ENCODE data around the gene HBG1. TPM values are rescaled to one million over a fixed set of nuclear protein-coding genes. Genes with fewer than 3 reads are reported as not detected.
"Not testable (repeated sequence)": the region's sequence is repeated elsewhere in the genome, so short reads cannot be mapped to it uniquely, and the experiment has no call there.

The HBG1 gene
- polyA plus RNA-seq (2013, experiment 1 of 2), result 0.18 TPM
- polyA plus RNA-seq (2013, experiment 2 of 2), result 0.06 TPM

DNA sequence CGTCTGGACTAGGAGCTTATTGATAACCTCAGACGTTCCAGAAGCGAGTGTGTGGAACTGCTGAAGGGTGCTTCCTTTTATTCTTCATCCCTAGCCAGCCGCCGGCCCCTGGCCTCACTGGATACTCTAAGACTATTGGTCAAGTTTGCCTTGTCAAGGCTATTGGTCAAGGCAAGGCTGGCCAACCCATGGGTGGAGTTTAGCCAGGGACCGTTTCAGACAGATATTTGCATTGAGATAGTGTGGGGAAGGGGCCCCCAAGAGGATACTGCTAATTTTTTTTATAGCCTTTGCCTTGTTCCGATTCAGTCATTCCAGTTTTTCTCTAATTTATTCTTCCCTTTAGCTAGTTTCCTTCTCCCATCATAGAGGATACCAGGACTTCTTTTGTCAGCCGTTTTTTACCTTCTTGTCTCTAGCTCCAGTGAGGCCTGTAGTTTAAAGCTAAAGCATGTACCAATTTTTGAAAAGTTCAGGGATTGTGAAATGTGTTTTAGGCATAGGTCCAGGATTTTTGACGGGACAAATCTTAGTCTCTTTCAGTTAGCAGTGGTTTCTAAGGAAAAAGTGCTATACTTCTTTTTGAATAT lies at the start of gene HBG1:
TSS of gene HBG1 (minus strand) at position 51 of the 590 bp plus-strand sequence. CDS start 53 bp downstream, outside the sequence.
- H2BK15ac ChIP-seq (replicated peaks; ENCODE audit: low read depth); H3K79me2 ChIP-seq (ENCODE audit: control insufficient read depth, insufficient read depth, low read length); H3K4me3 ChIP-seq (ENCODE audit: low read length); H3K4ac ChIP-seq (ENCODE audit: low read depth, low read length); H3K36me3 ChIP-seq (ENCODE audit: control insufficient read depth, insufficient read depth, low read length); DNase-seq; H3K56ac ChIP-seq (ENCODE audit: low read length); H3K18ac ChIP-seq (ENCODE audit: low read length); H2BK120ac ChIP-seq (ENCODE audit: low read depth, low read length); H4K5ac ChIP-seq (ENCODE audit: low read length); H3K23ac ChIP-seq (ENCODE audit: low read length); H4K8ac ChIP-seq (ENCODE audit: low read depth, low read length); H2AK5ac ChIP-seq (ENCODE audit: low read length); H3K4me1 ChIP-seq (ENCODE audit: control insufficient read depth, low read depth, low read length); H3K4me2 ChIP-seq (ENCODE audit: low read length); H3K9ac ChIP-seq (ENCODE audit: low read length); H3K79me1 ChIP-seq (ENCODE audit: low read length); H2BK5ac ChIP-seq (ENCODE audit: low read length); H3K27me3 ChIP-seq (ENCODE audit: insufficient read depth, low read length, poor library complexity); H3K27ac ChIP-seq (ENCODE audit: low read depth, low read length): not testable (repeated sequence)
- no CpG with 5 or more reads among the region's 9 CpGs for WGBS (ENCODE audit: extremely low coverage, insufficient coverage, low lambda C conversion rate)

DNA sequence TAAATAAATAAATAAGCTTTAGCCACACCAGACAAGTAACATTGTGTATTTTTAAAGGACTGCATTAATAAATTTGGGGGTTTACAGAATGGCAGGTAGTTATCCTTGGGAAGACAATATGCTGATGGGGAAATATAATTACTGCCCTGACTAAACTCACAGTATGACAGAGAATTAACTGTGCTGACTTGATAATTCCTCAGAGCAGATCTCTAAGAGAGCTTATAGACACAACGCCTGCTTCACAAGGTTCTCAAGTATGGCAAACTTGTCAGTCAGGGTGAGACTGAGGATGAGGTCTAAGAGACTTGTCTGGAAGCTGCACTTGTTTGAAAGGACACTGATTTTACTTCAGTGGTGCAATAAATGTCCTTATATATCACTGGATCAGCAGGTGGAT lies 48.8 kb upstream of the HBG1 start:
- H2BK120ac ChIP-seq (ENCODE audit: low read depth, low read length), result no peak overlapping the region
- no peak overlapping the region for H3K9ac ChIP-seq (ENCODE audit: low read length)
- no peak overlapping the region for H2AK5ac ChIP-seq (ENCODE audit: low read length)
- no peak overlapping the region for H2BK15ac ChIP-seq (replicated peaks; ENCODE audit: low read depth)
- H4K5ac ChIP-seq (ENCODE audit: low read length), result no peak overlapping the region
- no peak overlapping the region for H3K4me2 ChIP-seq (ENCODE audit: low read length)
- no peak overlapping the region for H2BK5ac ChIP-seq (ENCODE audit: low read length)
- DNase-seq, result no peak
- no peaks in the 10 kb centered on the region for H3K79me1 ChIP-seq (ENCODE audit: low read length)
- no peak overlapping the region for H4K8ac ChIP-seq (ENCODE audit: low read depth, low read length)
- H3K23ac ChIP-seq (ENCODE audit: low read length), result no peak overlapping the region
- no peak overlapping the region for H3K4me3 ChIP-seq (ENCODE audit: low read length)
- H3K4me1 ChIP-seq (ENCODE audit: control insufficient read depth, low read depth, low read length), result no peaks in the 10 kb centered on the region
- no peaks in the 10 kb centered on the region for H3K36me3 ChIP-seq (ENCODE audit: control insufficient read depth, insufficient read depth, low read length)
- no peak overlapping the region for H3K27ac ChIP-seq (ENCODE audit: low read depth, low read length)
- no peak overlapping the region for H3K18ac ChIP-seq (ENCODE audit: low read length)
- no peaks in the 10 kb centered on the region for H3K27me3 ChIP-seq (ENCODE audit: insufficient read depth, low read length, poor library complexity)
- H3K79me2 ChIP-seq (ENCODE audit: control insufficient read depth, insufficient read depth, low read length), result no peaks in the 10 kb centered on the region
- H3K4ac ChIP-seq (ENCODE audit: low read depth, low read length), result no peak overlapping the region
- no peak overlapping the region for H3K56ac ChIP-seq (ENCODE audit: low read length)
- no CpG with 5 or more reads among the region's 1 CpG for WGBS (ENCODE audit: extremely low coverage, insufficient coverage, low lambda C conversion rate)

DNA sequence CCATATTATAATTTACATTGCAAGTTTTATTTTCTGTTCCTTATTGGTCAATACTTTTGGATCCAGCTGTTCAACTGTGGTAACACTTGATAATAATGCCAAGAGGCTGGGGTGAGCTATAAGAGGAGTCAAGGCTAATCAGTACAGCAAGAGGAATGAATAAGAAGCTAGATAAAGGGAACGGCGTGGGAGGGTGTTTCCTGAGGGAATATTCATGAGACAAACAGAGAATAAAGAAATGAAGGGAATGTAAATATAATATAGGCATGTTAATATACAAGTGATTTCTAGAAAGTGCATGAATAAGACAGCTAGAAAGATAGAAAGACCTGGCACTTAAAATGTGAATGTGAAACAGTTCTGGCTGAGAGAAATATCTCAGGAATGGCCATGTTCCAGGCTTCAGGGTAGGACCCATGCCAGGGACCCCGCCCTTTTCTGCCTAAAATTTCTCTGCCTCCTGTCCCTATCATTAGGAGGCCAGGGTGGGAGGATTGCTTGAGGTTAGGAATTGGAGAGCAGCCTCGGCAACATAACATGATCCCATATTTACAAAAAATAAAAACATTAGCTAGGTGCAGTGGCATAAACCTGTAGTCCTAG lies 48.2 kb upstream of the HBG1 start:
- WGBS (ENCODE audit: extremely low coverage, insufficient coverage, low lambda C conversion rate), result 100% methylated on average over 2 of the region's 4 CpGs
- H3K4me1 ChIP-seq (ENCODE audit: control insufficient read depth, low read depth, low read length), result no peaks in the 10 kb centered on the region
- H4K5ac ChIP-seq (ENCODE audit: low read length), result no peak overlapping the region
- H3K4me3 ChIP-seq (ENCODE audit: low read length), result no peak overlapping the region
- H2AK5ac ChIP-seq (ENCODE audit: low read length), result no peak overlapping the region
- no peaks in the 10 kb centered on the region for H3K36me3 ChIP-seq (ENCODE audit: control insufficient read depth, insufficient read depth, low read length)
- H3K79me1 ChIP-seq (ENCODE audit: low read length), result no peaks in the 10 kb centered on the region
- no peaks in the 10 kb centered on the region for H3K79me2 ChIP-seq (ENCODE audit: control insufficient read depth, insufficient read depth, low read length)
- H2BK15ac ChIP-seq (replicated peaks; ENCODE audit: low read depth), result no peak overlapping the region
- no peak overlapping the region for H3K18ac ChIP-seq (ENCODE audit: low read length)
- DNase-seq, result no peak
- no peak overlapping the region for H2BK120ac ChIP-seq (ENCODE audit: low read depth, low read length)
- H4K8ac ChIP-seq (ENCODE audit: low read depth, low read length), result no peak overlapping the region
- H3K27me3 ChIP-seq (ENCODE audit: insufficient read depth, low read length, poor library complexity), result no peaks in the 10 kb centered on the region
- no peak overlapping the region for H3K4me2 ChIP-seq (ENCODE audit: low read length)
- H3K4ac ChIP-seq (ENCODE audit: low read depth, low read length), result no peak overlapping the region
- no peak overlapping the region for H3K23ac ChIP-seq (ENCODE audit: low read length)
- H3K9ac ChIP-seq (ENCODE audit: low read length), result no peak overlapping the region
- no peak overlapping the region for H2BK5ac ChIP-seq (ENCODE audit: low read length)
- no peak overlapping the region for H3K56ac ChIP-seq (ENCODE audit: low read length)
- no peak overlapping the region for H3K27ac ChIP-seq (ENCODE audit: low read depth, low read length)

DNA sequence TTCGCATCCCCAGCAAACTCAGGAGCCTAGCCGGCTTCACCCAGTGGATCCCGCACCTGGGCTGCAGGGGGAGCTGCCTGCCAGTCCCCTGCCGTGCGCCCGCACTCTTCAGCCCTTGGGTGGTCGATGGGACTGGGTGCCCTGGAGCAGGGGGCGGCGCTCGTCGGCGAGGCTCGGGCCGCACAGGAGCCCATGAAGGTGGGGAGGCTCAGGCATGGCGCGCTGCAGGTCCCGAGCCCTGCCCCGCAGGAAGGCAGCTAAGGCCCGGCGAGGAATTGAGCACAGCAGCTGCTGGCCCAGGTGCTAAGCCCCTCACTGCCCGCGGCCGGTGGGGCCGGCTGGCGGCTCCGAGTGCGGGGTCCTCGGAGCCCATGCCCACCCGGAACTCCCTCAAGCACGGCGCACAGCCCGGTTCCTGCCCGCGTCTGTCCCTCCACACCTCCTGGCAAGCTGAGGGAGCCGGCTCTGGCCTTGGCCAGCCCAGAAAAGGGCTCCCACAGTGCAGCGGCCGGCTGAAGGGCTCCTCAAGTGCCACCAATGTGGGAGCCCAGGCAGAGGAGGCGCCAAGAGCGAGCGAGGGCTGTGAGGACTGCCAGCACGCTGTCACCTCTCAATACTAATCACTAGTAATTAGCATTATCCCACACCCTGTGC lies 44.8 kb upstream of the HBG1 start:
- not testable (repeated sequence) for H3K9ac ChIP-seq (ENCODE audit: low read length); H3K4ac ChIP-seq (ENCODE audit: low read depth, low read length); H4K5ac ChIP-seq (ENCODE audit: low read length); H3K4me3 ChIP-seq (ENCODE audit: low read length); H3K79me1 ChIP-seq (ENCODE audit: low read length); H2AK5ac ChIP-seq (ENCODE audit: low read length); DNase-seq; H4K8ac ChIP-seq (ENCODE audit: low read depth, low read length); H3K4me1 ChIP-seq (ENCODE audit: control insufficient read depth, low read depth, low read length); H3K4me2 ChIP-seq (ENCODE audit: low read length); H3K27ac ChIP-seq (ENCODE audit: low read depth, low read length); H2BK15ac ChIP-seq (replicated peaks; ENCODE audit: low read depth); H3K18ac ChIP-seq (ENCODE audit: low read length); H3K56ac ChIP-seq (ENCODE audit: low read length); H3K27me3 ChIP-seq (ENCODE audit: insufficient read depth, low read length, poor library complexity); H3K23ac ChIP-seq (ENCODE audit: low read length); H2BK5ac ChIP-seq (ENCODE audit: low read length); H3K36me3 ChIP-seq (ENCODE audit: control insufficient read depth, insufficient read depth, low read length); H2BK120ac ChIP-seq (ENCODE audit: low read depth, low read length); H3K79me2 ChIP-seq (ENCODE audit: control insufficient read depth, insufficient read depth, low read length)
- no CpG with 5 or more reads among the region's 41 CpGs for WGBS (ENCODE audit: extremely low coverage, insufficient coverage, low lambda C conversion rate)

DNA sequence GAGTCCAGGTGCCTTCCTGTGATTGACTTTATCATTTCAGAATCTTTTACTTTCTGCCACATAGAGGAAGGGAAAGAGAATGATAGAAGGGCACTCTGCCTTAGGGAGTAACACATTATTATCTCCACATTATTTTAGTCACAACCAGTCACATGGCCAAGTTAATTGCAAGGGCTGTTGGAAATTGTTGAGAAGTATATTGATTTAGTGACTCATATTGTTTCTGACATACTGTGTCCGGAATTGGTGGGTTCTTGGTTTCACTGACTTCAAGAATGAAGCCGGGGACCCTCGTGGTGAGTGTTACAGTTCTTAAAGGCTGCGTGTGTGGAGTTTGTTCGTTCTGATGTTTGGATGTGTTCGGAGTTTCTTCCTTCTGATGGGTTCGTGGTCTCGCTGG lies 43.4 kb upstream of the HBG1 start:
- Histone ChIP-seq H3K56ac (ENCODE audit: low read length) (no peak overlapping the region), H3K4ac (ENCODE audit: low read depth, low read length) (no peak overlapping the region), H3K27ac (ENCODE audit: low read depth, low read length) (no peak overlapping the region), H3K4me2 (ENCODE audit: low read length) (no peak overlapping the region), H3K4me1 (ENCODE audit: control insufficient read depth, low read depth, low read length) (no peaks in the 10 kb centered on the region), H3K27me3 (ENCODE audit: insufficient read depth, low read length, poor library complexity) (no peaks in the 10 kb centered on the region), H3K79me2 (ENCODE audit: control insufficient read depth, insufficient read depth, low read length) (no peaks in the 10 kb centered on the region), H3K4me3 (ENCODE audit: low read length) (no peak overlapping the region), H4K5ac (ENCODE audit: low read length) (no peak overlapping the region), H3K36me3 (ENCODE audit: control insufficient read depth, insufficient read depth, low read length) (no peaks in the 10 kb centered on the region), H3K79me1 (ENCODE audit: low read length) (no peaks in the 10 kb centered on the region), H3K18ac (ENCODE audit: low read length) (no peak overlapping the region), H2BK5ac (ENCODE audit: low read length) (no peak overlapping the region), H2BK120ac (ENCODE audit: low read depth, low read length) (no peak overlapping the region), H4K8ac (ENCODE audit: low read depth, low read length) (no peak overlapping the region), H2BK15ac (replicated peaks; ENCODE audit: low read depth) (no peak overlapping the region), H3K9ac (ENCODE audit: low read length) (no peak overlapping the region), H3K23ac (ENCODE audit: low read length) (no peak overlapping the region), H2AK5ac (ENCODE audit: low read length) (no peak overlapping the region)
- WGBS (ENCODE audit: extremely low coverage, insufficient coverage, low lambda C conversion rate), result no CpG with 5 or more reads among the region's 8 CpGs
- DNase-seq, result no peak

All from mesendoderm (in vitro differentiated cells).